Keratinocyte (primary cell): ENCODE measurements around the gene RBM47. TPM values are rescaled to one million over a fixed set of nuclear protein-coding genes. Genes with fewer than 3 reads are reported as not detected.

Experiments used
- DNase-seq: peaks from one replicate; pipeline ENCODE4 v3.0.0-alpha.2; 2011; ENCODE audit warnings: low read depth, missing footprints, low spot score
- FAIRE-seq: peaks from 2 replicates; lab custom pipeline; 2011; peaks lifted over from hg19 to GRCh38; lab: Jason Lieb, UNC
- H2AFZ ChIP-seq: 2 replicates; pipeline ENCODE4 v1.6.0; 2012; ENCODE audit warnings: low read length, control low read depth, inconsistent platforms; ENCODE audit not compliant: control insufficient read depth
- H3K27ac ChIP-seq: 2 replicates; pipeline ENCODE4 v1.5.1; 2011; ENCODE audit warnings: low read length; ENCODE audit not compliant: control insufficient read depth, insufficient read depth
- H3K27me3 ChIP-seq: 3 replicates; pipeline ENCODE4 v1.6.0; 2011; ENCODE audit warnings: low read length; ENCODE audit not compliant: control insufficient read depth, insufficient read depth; ENCODE audit errors: extremely low read depth
- H3K36me3 ChIP-seq, 2 experiments: 2 replicates in 1 of 2; 3 replicates in 1 of 2; pipeline ENCODE4 v1.5.1; 2011; ENCODE audit warnings: low read length in 2 of 2, mild to moderate bottlenecking in 1 of 2; ENCODE audit not compliant: control insufficient read depth in 2 of 2, insufficient read depth in 2 of 2; ENCODE audit errors: extremely low read depth in 1 of 2
- H3K4me1 ChIP-seq: 3 replicates; pipeline ENCODE4 v1.5.1; 2011; ENCODE audit warnings: low read length; ENCODE audit not compliant: control insufficient read depth, insufficient read depth; ENCODE audit errors: extremely low read depth
- H3K4me2 ChIP-seq: 3 replicates; pipeline ENCODE4 v1.6.0; 2011; ENCODE audit warnings: low read depth, low read length; ENCODE audit not compliant: control insufficient read depth, insufficient read depth; ENCODE audit errors: extremely low read depth
- H3K4me3 ChIP-seq, 3 experiments: fragments of 200-600 bp in 1 of 3; sonication (generic) in 1 of 3; 2 replicates in 2 of 3; 3 replicates in 1 of 3; pipeline ENCODE4 v1.5.1; 2011 to 2016; ENCODE audit warnings: low read length in 3 of 3, mild to moderate bottlenecking in 3 of 3, control low read depth in 2 of 3, inconsistent platforms in 1 of 3, low read depth in 1 of 3, mixed read lengths in 1 of 3, mixed run types in 1 of 3, moderate library complexity in 1 of 3; ENCODE audit not compliant: control insufficient read depth in 2 of 3, insufficient read depth in 2 of 3; ENCODE audit errors: extremely low read depth in 1 of 3
- H3K79me2 ChIP-seq: 2 replicates; pipeline ENCODE4 v1.6.0; 2012; ENCODE audit warnings: low read length; ENCODE audit not compliant: control insufficient read depth, insufficient read depth
- H3K9ac ChIP-seq: 3 replicates; pipeline ENCODE4 v1.6.0; 2011; ENCODE audit warnings: low read length; ENCODE audit not compliant: control insufficient read depth, insufficient read depth; ENCODE audit errors: extremely low read depth
- H3K9me1 ChIP-seq: 3 replicates; pipeline ENCODE4 v1.6.0; 2011; ENCODE audit warnings: low read length; ENCODE audit not compliant: control insufficient read depth, insufficient read depth; ENCODE audit errors: extremely low read depth
- H3K9me3 ChIP-seq: 2 replicates; pipeline ENCODE4 v1.5.1; 2012; ENCODE audit warnings: low read depth, low read length; ENCODE audit not compliant: control insufficient read depth
- H4K20me1 ChIP-seq: 3 replicates; pipeline ENCODE4 v1.6.0; 2011; ENCODE audit warnings: low read length; ENCODE audit not compliant: control insufficient read depth, insufficient read depth; ENCODE audit errors: extremely low read depth
- EZH2 ChIP-seq: IDR thresholded peaks from one replicate; pipeline ENCODE4 v1.6.1; 2012; ENCODE audit warnings: inconsistent platforms, mild to moderate bottlenecking, low read length, moderate library complexity
- dilution Hi-C: fragments of 300-500 bp; cut with MboI; formaldehyde crosslinking; loops from one replicate; pipeline ENCODE4 v1.7.0; 2020; ENCODE audit warnings: low sequenced_read_pairs; ENCODE audit not compliant: extremely low pct_ligation_motif_present
- polyA plus RNA-seq, 5 experiments: library from polyadenylated mRNA; depleted of rRNA in 3 of 5; stranded (reverse) in 3 of 5; stranded (forward) in 1 of 5; unstranded in 1 of 5; fragments of >200 nt; gene quantifications; 1 replicate in 1 of 5; 2 replicates in 3 of 5; 3 replicates in 1 of 5; pipeline versions ENCODE4 v1.2.1 to v1.2.3, GENCODE V29; 2011 to 2012; ENCODE audit warnings: missing spikeins in 2 of 5, low read depth in 1 of 5, low replicate concordance in 1 of 5
- TF ChIP-seq, protein P1 (sequence below), 3 experiments: IDR thresholded peaks in 1 of 3; conservative IDR thresholded peaks in 1 of 3; optimal IDR thresholded peaks in 1 of 3; 2 replicates in 2 of 3; 3 replicates in 1 of 3; pipeline versions ENCODE3 to v1.5.1; 2011; ENCODE audit warnings: low read length in 3 of 3, mild to moderate bottlenecking in 3 of 3, moderate library complexity in 2 of 3, control low read depth in 1 of 3, inconsistent platforms in 1 of 3; ENCODE audit not compliant: insufficient read depth in 2 of 3; ENCODE audit errors: extremely low read depth in 1 of 3

The RBM47 gene
- polyA plus RNA-seq, 1 donor (not counting 4 experiments of a cell fraction or from before 2014, with no cell fraction given): 6.9 TPM

DNA sequence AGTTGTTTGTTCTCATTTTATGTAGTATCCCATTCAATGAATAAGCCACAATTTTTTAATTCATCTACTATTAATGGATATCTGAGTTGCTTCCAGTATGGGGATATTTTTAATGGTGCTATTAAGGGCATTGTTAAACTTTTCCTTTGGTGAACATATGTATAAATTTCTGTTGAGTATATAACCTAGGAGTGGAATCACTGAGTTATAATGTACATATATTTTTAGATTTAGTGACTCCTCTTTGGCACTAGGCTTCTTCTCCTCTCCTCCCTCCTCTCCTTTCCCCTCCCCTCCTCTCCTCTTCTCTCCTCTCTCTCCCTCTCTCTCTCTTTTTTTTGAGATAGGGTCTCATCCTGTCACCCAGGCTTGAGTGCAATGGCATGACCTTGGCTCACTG is 26.4 kb downstream of the RBM47 start:
- H3K79me2 ChIP-seq: no peaks in the 10 kb centered on the region
- no peak overlapping the region for H2AFZ ChIP-seq
- H3K4me2 ChIP-seq: no peak overlapping the region
- no peak overlapping the region for H3K4me3 ChIP-seq
- no peaks in the 10 kb centered on the region for H3K4me1 ChIP-seq
- no peak overlapping the region for H3K9ac ChIP-seq
- H3K9me3 ChIP-seq: no peaks in the 10 kb centered on the region
- no peaks in the 10 kb centered on the region for H3K27me3 ChIP-seq
- H3K36me3 ChIP-seq: no peaks in the 10 kb centered on the region
- FAIRE-seq: no peak
- H3K9me1 ChIP-seq: no peaks in the 10 kb centered on the region
- dilution Hi-C loops: no loop called here
- H4K20me1 ChIP-seq: no peaks in the 10 kb centered on the region
- H3K27ac ChIP-seq: no peak overlapping the region
- no peak for DNase-seq
- TF ChIP-seq EZH2: no peak
- TF ChIP-seq, protein P1, sequence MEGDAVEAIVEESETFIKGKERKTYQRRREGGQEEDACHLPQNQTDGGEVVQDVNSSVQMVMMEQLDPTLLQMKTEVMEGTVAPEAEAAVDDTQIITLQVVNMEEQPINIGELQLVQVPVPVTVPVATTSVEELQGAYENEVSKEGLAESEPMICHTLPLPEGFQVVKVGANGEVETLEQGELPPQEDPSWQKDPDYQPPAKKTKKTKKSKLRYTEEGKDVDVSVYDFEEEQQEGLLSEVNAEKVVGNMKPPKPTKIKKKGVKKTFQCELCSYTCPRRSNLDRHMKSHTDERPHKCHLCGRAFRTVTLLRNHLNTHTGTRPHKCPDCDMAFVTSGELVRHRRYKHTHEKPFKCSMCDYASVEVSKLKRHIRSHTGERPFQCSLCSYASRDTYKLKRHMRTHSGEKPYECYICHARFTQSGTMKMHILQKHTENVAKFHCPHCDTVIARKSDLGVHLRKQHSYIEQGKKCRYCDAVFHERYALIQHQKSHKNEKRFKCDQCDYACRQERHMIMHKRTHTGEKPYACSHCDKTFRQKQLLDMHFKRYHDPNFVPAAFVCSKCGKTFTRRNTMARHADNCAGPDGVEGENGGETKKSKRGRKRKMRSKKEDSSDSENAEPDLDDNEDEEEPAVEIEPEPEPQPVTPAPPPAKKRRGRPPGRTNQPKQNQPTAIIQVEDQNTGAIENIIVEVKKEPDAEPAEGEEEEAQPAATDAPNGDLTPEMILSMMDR (optimal IDR thresholded peaks at IDR 0.05 in 1 of 3, IDR thresholded peaks at IDR 0.05 in 1 of 3, conservative IDR thresholded peaks at IDR 0.05 in 1 of 3; ENCODE audit: extremely low read depth in 1 of 3, insufficient read depth in 2 of 3, low read length in 3 of 3): no peak

- TF ChIP-seq, protein P1 (optimal IDR thresholded peaks at IDR 0.05 in 1 of 3, IDR thresholded peaks at IDR 0.05 in 1 of 3, conservative IDR thresholded peaks at IDR 0.05 in 1 of 3; ENCODE audit: extremely low read depth in 1 of 3, insufficient read depth in 2 of 3, low read length in 3 of 3): no peak
- no peak for TF ChIP-seq EZH2
- dilution Hi-C loops: no loop called here
- H3K4me1 ChIP-seq: no peaks in the 10 kb centered on the region
Observed at GRCh38 chr4:40601641-40602040, 28.0 kb downstream of the RBM47 start.

More at GRCh38 chr4:40601641-40602040, 28.0 kb downstream of the RBM47 start:
- no peaks in the 10 kb centered on the region for H3K79me2 ChIP-seq
- no peaks in the 10 kb centered on the region for H3K9me3 ChIP-seq
- DNase-seq (no peak), FAIRE-seq (no peak)
- H3K36me3 ChIP-seq: no peaks in the 10 kb centered on the region
- H2AFZ ChIP-seq: no peak overlapping the region
- H3K4me3 ChIP-seq: no peak overlapping the region
- no peak overlapping the region for H3K27ac ChIP-seq
- H3K4me2 ChIP-seq: no peak overlapping the region
- no peaks in the 10 kb centered on the region for H4K20me1 ChIP-seq
- H3K9ac ChIP-seq: no peak overlapping the region
- no peaks in the 10 kb centered on the region for H3K27me3 ChIP-seq
- H3K9me1 ChIP-seq: no peaks in the 10 kb centered on the region
